Stimulated activated CD4-positive, alpha-beta T cell treated with anti-CD3 and anti-CD28 coated beads, Interleukin-15, amount 100 ng/mL, for 48 hours (primary cell): ENCODE results near the gene EPN1.
"Not testable (repeated sequence)": the region's sequence is repeated elsewhere in the genome, so short reads cannot be mapped to it uniquely, and the experiment has no call there.

Experiments used
- DNase-seq, 2 donors: peaks; one replicate each; pipeline ENCODE4 v3.0.0-alpha.2; 2020; ENCODE audit warnings: low read depth in 2 of 2

Gene EPN1

DNA sequence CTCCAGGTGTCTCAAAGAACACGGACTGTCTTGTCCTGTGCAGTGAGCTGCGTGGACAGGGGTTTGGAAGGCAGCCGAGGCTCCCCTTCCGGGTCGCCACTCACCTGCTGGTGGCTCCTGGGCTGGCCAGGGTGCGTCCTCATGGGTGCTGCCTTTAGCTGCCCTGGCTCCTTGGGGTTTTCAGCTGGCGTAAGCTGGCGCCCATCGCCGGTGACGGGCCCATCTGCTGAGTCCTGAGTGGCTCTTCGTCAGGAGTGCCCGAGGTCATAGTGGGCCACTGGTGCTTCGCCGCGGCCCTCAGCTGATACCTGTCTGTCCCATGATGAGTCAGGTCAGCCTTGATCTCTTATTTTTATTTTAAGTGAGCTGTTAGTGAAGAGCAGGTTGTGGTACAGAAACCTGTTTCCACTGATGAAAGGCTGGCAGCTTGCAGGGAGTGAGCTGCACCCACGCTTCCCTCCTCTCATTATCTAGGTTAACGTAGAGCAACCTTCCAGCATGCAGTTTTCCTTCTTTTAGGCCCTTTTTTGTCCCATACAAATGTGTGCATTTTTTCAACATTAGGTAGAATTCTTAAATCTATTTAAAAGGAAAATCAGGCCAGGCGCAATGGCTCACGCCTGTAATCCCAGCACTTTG is 18.4 kb downstream of the EPN1 start:
- no peak for DNase-seq

DNA sequence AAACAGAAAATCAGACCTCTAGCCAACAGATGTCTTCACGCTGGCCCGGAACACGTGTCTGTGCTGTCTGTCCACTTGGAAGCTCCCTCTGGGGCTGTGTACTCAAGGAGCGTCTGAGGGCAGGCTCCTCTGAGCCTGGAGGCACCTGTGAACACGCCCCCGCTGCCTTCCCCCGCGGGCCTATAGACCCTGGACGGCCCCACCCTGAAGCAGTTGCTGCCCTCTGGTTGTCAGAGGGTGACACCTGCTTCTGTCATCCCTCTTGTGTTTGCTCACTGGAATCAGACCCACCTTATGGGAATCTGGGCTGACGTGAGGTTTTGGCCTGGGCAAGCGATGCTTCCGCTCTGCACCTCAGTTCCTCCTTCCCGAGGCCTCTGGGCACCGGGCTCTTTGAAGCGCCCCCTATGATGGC is 19.2 kb downstream of the EPN1 start:
- DNase-seq: no peak

DNA sequence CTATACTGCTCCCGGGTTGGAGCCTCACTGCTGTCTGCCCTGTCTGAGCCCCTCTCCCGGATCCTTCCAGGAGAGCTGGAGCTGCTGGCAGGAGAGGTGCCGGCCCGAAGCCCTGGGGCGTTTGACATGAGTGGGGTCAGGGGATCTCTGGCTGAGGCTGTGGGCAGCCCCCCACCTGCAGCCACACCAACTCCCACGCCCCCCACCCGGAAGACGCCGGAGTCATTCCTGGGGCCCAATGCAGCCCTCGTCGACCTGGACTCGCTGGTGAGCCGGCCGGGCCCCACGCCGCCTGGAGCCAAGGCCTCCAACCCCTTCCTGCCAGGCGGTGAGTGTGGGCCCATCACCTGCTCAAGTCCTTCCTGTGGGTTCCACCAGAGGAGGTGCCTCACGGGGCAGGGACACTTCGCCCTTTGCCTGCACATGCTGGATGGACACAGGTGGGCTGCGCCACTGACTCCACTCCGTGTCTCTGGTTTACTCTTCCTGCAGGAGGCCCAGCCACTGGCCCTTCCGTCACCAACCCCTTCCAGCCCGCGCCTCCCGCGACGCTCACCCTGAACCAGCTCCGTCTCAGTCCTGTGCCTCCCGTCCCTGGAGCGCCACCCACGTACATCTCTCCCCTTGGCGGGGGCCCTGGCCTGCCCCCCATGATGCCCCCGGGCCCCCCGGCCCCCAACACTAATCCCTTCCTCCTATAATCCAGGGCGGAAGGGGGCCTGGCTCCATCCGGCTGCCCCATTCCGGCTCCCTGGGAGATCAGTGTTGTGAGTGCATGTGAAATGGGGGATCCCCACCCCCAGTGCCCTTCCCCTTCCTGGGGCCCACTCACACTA is 19.8 kb downstream of the EPN1 start:
- no peak for DNase-seq

DNA sequence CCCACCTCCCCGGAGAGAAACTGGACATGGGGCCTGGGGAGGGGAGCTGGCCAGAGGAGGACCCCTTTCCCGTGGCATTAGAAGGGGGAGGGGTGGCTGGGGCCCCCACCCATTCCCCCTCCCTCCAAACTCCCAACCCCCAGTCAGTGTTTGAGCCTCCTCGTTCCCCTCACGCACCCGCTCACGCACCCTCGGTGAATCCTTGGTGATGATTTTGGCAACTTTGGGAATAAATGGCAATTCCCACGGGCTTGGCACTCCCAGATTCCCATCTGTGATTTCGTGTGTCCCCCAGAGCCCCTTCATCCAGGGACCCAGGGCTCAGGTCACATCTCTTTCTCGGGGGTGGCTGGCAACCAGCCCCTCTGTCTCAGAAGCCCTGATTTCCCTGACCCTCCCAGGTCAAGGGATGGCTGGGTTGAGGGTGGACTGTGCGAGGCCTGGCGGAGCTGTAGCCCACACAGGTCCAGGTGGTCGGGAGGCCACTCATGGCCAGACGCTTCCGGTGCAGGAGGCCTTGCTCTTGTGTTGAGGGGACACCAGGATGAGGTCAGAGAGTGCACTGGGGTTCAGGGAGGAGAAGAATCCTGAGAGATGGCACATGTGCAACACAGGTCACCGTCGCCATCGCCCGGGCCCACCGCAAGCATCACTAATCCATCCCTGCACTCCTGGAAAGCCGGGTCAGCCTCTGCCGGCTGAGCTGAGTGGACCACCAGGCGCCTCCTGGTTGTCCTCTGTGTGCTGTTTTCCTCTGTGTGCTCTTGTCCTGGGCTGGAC is 20.7 kb downstream of the EPN1 start:
- no peak for DNase-seq

DNA sequence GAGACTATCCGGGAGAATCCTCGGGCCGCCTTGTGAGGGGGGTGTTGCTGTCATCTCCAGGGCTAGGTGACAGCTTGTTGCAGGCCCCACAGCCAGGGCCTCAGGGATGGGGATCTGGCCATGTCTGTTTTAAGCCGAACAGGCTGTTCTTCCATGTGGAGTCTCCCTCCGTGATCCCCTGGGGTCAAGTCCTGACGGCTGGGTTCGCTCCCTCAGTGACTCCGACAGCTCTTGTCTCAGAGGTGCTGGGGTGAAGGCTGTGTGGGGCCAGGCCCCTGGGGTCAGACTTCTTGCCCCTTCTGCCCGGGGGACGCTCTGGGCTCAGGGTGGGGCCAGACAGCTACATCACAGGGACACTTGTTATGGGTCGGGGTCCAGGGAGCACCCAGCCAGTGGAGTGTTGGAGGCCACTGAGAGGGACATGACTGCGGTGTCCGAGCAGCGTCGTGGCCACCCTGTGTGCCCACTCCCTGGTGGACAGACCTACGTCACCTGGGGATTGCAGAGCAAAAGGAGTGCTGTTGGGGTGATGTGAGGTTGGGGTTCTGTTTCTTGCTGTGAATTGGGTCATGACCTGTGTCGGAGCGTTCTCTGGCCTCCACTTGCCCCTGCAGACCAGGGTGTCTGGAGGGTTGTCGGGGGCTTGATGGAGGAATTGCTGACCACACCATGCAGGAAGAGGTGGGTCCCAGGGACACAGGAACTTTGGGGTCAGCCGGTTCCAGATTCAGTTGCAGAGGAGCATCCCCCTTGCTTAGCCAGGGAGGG is 21.5 kb downstream of the EPN1 start:
- DNase-seq: no peak

DNA sequence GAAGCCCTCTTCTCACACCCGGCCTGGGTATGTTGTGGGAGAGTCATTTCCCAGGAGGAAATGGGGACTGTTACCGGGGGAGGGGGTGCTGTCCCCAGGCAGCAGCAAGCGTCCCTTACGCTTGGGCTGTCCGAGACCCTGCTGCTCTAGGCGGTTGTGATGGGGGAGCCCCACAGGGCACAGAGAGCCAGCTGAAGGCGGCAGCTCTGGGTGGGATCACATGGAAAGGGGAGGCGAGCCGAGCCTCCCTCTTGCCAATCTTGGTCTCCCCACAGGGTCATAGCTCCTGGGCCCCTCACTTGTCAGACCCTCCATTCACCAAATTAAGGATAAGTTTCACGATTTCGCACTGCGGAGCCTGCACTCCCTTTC is 22.0 kb downstream of the EPN1 start:
- DNase-seq: no peak

DNA sequence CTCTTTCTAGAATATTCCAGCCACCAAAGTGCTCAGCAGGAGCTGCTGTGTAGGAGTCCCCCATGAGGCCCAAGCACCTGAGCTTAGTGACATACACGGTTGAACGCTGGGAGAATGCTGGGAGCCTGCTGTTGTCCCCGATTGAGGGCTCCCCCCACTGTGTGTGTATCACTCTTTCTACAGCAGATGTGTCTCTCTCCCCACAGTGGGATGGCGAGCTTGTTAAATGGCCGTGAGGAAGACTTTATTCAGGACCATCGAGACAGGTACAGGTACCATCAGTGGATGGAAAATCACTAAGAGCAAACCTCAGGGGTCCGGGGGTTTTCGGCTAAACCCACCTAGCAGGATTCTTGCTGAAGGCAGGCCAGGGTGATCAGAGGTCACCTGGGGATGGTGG is 22.7 kb downstream of the EPN1 start:
- DNase-seq: no peak

DNA sequence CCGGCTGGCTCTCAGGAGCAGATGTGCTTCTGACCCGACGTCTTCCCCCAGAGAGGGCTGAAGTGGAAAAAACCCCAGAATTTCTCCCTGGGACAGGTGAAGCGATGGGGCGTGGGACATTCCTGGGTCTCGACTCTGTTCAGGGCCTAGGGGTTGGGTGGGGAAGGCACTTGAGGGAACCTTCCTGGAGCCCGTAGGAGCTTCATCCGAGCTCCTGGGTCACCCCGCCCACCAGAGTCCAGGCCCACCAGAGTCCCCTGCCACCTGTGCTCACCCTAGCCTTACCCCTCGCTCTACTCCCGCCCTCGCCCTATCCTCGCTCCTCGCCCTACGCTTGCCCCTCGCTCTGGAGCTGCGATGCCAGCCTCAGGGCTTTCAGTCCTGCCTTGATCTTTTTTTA is 23.2 kb downstream of the EPN1 start:
- DNase-seq: no peak

DNA sequence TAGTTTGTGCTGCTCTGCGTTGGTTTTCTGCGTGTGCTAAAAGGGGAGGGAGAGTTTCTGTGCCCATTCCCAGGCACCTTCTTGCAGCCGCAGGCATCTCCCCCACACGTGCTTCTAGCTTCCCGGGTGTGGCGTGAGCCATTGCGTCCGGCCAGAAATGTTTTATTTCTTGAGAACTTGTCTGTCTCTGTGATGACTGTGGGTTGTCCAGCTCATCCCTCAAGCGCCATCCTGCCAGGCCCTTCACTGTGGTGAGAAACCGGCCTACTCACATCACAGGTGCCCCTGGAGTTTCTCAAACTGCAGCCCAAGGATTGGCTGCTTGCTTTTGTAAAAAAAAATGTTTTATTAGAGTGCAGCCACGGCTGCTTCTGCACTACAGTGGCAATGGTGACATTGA is 24.2 kb downstream of the EPN1 start:
- DNase-seq: no peak

DNA sequence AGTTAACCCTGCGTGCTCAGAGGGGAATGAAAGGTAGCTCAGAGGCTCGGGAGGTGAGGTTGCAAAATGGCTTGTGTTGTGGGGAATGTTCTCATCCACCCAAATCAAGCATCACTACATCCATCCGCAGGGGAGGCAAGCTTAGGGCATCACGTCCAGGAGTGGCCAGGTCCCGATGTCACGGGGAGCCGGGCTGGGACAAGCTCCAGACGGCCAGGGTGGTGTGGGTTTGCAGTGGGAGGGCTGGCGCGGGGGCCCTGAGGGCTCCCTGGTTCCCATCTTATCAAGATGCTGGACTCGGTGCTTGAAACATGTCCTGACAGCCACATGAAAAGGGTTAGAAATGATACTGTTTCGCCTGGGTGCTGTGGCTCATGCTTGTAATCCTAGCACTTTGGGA is 25.8 kb downstream of the EPN1 start:
- DNase-seq: no peak

DNA sequence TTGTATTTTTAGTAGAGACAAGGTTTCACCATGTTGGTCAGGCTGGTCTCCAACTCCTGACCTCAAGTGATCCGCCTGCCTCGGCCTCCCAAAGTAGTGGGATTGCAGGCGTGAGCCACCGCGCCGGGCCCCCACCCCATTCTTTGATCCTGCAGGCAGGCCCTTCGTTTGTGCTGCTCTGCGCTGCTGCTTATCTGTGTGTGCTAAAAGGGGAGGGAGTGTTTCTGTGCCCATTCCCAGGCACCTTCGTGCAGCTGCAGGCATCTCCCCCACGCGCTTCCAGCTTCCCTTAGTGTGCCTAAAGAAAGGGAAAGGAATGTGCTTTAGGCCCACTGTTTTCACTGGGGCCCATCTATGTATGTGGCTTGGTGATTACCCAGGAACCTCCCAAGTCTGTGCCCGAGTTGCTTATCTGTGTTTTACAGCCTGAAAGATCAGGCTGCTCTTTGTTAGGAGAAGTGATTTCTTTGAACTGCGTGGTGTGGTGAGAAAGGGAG is 27.2 kb downstream of the EPN1 start:
- no peak for DNase-seq

DNA sequence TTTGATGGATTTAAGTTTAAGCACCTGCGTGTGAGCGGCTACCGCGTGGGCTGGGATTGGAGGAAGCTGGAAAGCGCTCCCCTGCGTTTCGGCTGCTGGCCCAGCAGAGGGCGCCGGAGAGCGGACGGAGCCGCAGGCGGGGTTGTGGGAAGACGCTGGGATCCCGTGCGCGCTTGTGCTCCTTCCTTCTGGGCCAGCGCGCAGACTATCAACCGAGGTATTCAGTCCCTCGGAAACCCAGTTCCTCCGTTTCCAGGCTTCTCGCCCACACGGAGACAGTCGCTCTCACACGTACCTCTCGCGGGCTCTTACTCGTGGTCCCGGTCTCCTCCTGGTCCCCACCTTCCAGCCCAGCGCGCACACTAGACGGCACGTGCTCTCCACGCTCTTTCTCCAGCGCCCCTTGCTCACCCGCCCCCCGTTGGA is 28.8 kb downstream of the EPN1 start:
- peak; percentile 24 to 52 for DNase-seq

DNA sequence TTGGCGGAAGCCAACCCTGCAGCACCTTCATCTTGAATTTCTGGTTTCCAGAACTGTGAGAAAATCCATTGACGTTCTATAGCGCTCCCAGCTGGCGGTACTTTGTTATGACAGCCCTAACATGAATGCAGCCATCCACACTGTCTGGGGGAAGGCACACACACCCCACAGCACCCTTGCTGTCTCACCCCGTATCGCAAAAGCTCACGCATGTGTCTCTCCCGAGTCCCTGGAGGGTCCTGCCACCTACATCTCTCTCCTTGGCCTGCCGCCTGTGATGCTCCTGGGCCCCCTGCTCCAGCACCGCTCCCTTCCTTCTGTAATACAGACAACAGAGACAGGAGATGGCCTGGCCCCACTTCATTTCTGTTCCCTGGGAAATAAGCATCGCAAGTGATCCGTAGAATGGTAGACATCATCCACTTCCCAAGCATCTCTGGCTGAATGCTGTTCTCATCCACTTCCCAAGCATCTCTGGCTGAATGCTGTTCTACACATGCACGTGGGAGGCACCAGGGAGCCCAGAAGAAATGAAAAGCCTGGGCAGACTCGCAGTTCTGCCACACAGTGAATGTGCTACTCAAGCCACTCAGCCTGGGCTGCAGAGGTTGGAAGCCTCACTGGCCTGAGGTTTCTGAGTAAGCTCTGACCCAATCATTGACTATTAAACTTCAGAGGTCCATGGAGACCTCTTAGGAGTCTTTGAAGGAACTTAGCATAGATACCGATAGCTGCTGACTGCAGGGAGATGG is 29.6 kb downstream of the EPN1 start:
- no peak for DNase-seq

DNA sequence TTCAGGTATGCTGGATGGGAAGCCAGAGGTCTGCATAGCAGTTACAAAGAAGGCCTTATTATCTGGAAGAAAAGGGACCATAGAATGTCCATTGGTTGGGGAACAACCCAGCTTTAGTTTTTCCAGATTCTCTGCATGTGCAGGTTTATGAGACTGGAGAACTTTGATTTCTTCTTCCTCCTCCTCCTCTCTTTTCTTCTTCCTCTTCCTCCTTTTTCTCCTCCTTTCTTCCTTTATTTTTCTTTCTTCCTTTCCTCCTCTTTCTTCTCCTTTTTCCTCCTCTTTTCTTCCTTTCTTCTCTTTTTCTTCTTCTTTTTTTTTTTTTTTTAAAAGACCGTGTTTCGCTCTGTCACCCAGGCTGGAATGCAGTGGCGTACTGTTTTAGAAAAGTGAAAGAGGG is 30.9 kb downstream of the EPN1 start:
- no peak for DNase-seq

DNA sequence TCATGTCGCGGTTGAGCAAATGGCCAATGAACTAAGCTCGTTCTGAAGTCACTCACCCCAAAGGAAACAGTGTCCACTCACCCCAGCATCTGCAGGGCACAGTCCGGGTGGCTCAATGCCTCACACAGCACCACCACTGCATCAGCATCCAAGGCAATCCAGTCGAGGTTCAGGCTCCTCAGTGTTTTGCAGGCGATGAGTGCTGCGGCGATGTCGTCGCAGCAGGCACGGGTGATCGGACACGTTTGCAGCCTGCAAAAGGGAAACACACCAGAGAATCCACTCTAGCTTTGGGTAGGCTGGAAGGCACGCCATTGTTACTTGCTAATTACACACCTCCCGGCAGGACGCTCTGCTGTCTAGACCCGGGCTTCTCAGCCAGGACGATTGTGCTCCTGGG is 36.7 kb downstream of the EPN1 start:
- DNase-seq: no peak

DNA sequence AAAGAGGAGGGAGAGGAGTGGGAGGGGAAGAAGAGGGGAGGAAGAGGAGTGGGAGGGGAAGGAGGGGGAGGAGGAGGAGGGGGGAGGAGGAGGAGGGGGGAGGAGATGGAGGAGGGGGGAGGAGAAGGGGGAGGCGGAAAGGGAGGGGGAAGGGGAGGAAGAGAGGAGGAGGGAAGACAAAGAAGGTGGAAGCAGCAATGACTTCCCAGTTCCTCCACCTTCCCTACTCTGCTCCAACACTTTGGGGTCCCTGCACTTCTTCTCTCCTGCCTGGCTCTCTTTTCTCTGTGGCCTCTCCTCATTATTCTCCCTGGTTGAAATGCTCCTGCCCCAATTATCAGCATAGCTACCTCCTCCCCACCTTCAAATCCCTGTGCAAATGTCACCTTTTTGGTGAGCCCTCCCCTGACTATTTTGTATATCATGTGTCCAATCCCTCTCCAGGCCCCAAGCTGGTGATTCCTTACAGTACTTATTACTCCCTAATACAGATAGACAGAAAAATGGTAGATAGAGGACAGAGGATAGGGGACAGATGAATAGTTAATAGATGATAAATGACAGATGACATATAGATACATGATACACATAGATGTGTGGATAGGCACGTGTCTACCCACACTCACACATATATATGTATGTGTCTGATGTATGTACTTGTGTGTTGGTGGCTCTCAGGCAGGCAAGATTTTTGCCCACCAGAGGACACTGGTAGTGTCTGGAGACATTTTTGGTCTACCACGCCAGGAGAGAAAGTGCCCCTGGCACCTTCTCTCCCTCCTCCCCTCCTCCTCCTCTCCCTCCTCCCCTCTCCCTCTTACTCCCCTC is 38.0 kb downstream of the EPN1 start:
- DNase-seq: no peak

DNA sequence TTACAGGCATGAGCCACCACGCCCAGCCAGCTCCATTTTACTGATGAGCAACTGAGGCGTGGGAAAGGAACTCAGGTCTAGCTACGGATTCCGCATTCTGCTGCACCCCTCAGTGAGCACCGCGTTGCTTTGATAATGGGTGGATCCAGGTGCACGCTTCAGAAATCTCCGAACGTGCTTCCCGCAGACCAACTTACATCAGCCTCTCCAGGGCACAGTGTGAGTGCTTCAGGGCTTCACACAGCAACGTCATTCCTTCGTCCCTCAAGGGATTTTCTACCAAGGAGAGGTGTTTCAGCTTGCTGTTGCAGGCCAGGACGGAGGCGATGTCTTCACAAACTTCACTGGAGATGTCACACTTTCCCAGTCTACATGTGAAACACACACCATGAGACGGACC is 41.5 kb downstream of the EPN1 start:
- no peak for DNase-seq

DNA sequence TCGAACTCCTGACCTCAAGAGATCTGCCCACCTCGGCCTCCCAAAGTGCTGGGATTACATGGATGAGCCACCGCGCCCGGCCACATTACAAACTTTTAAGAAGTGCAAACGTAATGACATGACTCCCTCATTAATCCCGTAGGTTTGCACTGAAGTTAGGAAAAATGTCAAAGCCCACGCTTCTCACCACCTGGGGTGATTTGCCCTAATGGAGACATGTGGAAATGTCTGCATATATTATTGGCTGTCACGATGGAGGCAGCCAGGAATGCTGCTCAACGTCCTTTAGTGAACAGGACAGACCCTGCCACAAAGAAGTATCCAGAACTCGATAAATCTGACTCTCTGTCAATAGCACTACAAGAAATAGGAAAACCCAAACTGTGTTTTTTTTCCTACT is 42.2 kb downstream of the EPN1 start:
- DNase-seq: no peak

DNA sequence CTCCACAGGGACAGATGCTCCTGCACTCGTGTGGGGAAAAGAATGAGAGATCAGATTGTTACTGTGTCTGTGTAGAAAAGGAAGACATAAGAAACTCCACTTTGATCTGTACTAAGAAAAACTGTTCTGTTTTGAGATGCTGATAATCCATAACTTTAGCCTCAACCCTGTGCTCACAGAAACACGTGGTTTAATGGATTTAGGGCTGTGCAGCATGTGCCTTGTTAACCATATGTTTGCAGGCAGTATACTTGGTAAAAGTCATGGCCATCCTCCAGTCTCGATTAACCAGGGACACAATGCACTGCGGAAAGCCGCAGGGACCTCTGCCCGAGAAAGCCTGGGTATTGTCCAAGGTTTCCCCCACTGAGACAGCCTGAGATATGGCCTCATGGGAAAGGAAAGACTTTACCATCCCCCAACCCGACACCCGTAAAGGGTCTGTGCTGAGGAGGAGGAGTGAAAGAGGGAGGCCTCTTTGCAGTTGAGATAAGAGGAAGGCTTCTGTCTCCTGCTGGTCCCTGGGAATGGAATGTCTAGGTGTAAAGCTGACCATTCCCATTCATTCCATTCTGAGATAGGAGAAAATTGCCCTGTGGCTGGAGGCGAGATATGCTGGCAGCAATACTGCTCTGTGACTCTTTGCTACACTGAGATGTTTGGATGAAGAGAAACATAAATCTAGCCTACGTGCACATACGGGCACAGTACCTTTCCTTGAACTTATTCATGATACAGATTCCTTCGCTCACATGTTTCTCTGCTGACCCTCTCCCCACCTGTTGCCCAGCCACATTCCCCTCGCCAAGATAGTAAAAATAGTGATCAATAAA is 43.1 kb downstream of the EPN1 start:
- not testable (repeated sequence) for DNase-seq
